ENCODE results near the gene SPC24. TPM values are rescaled to one million over a fixed set of nuclear protein-coding genes. Genes with fewer than 3 reads are reported as not detected.
A peak's percentile ranks its signal among the peaks of the same experiment; 100 is the strongest.

SPC24 gene, protein sequence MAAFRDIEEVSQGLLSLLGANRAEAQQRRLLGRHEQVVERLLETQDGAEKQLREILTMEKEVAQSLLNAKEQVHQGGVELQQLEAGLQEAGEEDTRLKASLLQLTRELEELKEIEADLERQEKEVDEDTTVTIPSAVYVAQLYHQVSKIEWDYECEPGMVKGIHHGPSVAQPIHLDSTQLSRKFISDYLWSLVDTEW
- total RNA-seq: 38.3 and 38.8 TPM in 2 replicates

DNA sequence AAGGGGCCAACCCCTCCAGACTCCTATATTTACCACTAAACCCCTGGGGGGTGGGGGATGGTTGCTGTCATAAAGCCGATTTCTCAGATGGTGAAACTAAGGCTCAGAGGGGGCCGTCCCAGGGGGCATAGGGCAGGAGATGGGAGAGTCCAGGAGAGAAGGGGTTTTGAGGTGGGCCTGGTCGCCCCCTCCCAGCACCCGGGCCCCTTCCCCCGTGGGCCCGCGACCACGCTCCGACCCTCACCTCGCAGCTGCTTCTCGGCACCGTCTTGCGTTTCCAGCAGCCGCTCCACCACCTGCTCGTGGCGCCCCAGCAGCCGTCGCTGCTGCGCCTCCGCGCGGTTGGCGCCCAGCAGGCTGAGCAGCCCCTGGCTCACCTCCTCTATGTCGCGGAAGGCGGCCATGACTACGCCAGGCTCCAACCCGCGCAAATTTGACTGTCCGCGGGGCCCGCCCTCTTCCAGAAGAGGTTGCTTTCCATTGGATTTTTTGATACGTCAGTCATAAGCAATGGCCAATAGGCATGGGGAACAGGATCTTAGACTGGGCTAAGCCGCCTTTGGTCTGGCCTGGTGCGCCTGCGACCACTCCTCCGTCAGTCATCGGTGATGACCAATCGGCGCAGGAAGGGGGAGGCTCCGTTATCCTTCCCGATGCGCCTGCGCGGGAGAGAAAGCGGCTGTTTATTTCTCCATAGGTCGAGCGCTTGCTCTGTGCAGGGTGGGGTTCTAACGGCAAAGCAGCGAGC is at the start of gene SPC24:
Gene SPC24, minus strand, starts transcription at position 410 of the 748 bp plus-strand sequence. Its CDS starts 6 bp downstream, at position 404.
- peak within 1 kb of the TSS; percentile 75 for H3K27ac Mint-ChIP-seq
- H3K9me3 Mint-ChIP-seq: no peaks in the 10 kb centered on the region
- H3K4me3 Mint-ChIP-seq (ENCODE audit: low read depth): peak within 1 kb of the TSS; percentile 86
- peaks cover 20% of the 10 kb centered on the region for H3K36me3 Mint-ChIP-seq (ENCODE audit: low read depth)
- intact Hi-C loops (cut with micrococcal nuclease): loop anchor here (5.0 kb wide), 1 partner anchor 227 kb away; the partner anchor contains the start of gene EPOR
- DNase-seq (ENCODE audit: low spot score): peak; percentile 96
- no peaks in the 10 kb centered on the region for H3K27me3 Mint-ChIP-seq (ENCODE audit: low read depth)
- H3K4me1 Mint-ChIP-seq (ENCODE audit: low read depth): peaks cover 19% of the 10 kb centered on the region

DNA sequence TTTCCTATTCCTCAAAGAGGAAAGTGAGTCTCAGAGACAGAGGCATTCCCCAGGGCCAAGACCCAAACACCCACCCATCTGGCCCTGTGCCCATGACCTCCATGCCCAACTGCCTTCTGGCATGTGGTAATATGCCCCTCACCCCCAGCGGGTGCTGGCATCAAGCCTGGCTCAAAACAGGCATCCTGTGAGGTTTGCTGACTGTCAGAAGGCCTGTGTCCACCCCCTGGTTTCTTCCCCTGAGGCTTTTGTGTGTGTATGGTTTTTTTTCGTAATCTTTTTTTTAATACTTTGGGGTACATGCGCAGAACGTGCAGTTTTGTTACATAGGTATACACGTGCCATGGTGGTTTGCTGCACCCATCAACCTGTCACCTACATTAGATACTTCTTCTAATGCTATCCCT is 49.4 kb upstream of the SPC24 start:
- Mint-ChIP-seq H3K36me3 (ENCODE audit: low read depth) (no peaks in the 10 kb centered on the region), H3K27ac (no peak overlapping the region), H3K4me3 (ENCODE audit: low read depth) (no peak overlapping the region), H3K9me3 (peaks cover under 1% of the 10 kb centered on the region), H3K4me1 (ENCODE audit: low read depth) (peaks cover 2% of the 10 kb centered on the region), H3K27me3 (ENCODE audit: low read depth) (peaks cover 2% of the 10 kb centered on the region)
- intact Hi-C loops (cut with micrococcal nuclease): loop anchor here (5.0 kb wide), 2 partner anchors 68 to 168 kb away; no protein-coding TSS in a partner anchor
- no peak for DNase-seq (ENCODE audit: low spot score)

DNA sequence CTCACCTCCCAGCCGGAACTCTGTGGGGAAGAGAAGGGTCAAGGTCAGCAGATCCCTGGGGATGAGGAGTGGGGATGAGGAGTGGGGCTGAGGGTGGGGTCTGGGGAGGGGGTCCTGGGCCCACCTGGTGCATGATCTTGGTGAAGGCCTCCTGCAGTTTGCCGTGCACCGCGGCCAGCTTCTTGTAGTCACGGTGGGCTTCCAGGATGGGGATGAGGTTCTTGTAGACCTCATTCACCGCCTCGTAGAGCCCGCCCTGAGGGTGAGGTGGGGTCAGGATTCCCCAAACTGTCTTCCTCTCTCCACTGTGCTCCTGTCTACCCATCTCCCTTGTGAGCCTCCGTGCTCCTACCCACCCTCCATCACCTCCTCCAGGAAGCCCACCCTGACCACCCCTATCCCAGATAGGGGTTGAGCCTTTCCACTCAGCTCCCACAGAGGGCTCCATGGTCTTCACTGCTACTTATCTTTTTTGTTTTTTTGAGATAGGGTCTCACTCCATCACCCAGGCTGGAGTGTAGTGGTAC is 48.6 kb upstream of the SPC24 start:
- Mint-ChIP-seq H3K27ac (no peak overlapping the region), H3K36me3 (ENCODE audit: low read depth) (no peaks in the 10 kb centered on the region)
- intact Hi-C loops (cut with micrococcal nuclease): loop anchor here (5.0 kb wide), 2 partner anchors 67 to 167 kb away; no protein-coding TSS in a partner anchor

DNA sequence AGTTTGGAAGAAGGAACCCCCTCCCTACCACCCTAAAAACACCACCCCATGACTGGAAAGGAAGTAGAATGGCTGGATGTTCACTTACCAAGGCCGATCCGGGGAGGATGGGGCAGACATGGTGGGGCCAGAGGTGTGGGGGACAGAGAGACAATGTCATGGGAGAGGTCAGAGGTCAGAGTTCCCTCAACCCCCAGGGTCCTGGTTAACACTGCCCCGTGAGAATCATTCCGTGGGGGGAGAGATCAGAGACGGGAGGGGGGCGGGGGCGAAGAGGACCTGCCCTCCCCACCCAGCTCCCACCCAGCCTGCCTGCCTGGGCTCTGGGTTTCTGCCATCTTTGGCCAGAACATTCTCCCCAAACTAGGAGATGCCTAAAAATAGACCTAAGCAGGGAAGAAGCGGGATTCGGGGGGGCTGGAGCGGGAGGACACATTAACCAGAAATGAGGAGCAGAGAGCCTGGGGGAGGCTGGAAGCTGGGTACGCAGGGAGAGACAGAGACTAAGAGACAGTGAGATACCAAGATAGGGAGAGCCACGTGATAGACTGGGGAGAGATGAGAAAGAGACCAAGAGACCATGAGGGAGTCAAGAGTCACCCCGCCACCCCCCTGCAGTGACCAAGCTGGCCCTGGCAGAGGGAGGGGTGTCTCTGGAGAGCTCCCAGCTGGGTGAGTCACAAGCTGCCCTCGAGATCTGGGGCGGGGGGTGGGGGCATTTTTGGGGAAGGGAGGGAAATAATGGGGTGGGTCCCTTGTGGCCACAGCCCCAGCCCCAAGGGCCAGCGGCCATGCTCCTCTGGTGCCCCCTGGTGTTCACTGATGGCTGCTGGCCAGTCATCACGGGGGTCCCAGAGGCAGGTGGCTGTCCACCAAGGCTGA is 47.9 kb upstream of the SPC24 start:
- H3K27me3 Mint-ChIP-seq (ENCODE audit: low read depth): peaks cover 2% of the 10 kb centered on the region
- DNase-seq (ENCODE audit: low spot score): no peak
- peaks cover 2% of the 10 kb centered on the region for H3K4me1 Mint-ChIP-seq (ENCODE audit: low read depth)
- no peaks in the 10 kb centered on the region for H3K9me3 Mint-ChIP-seq
- H3K27ac Mint-ChIP-seq: no peak overlapping the region
- intact Hi-C loops (cut with micrococcal nuclease): loop anchor here (5.0 kb wide), 2 partner anchors 66 to 166 kb away; no protein-coding TSS in a partner anchor
- H3K4me3 Mint-ChIP-seq (ENCODE audit: low read depth): no peak overlapping the region
- no peaks in the 10 kb centered on the region for H3K36me3 Mint-ChIP-seq (ENCODE audit: low read depth)

More for the DNA sequence above, 48.6 kb upstream of the SPC24 start:
- H3K4me1 Mint-ChIP-seq (ENCODE audit: low read depth): peaks cover 2% of the 10 kb centered on the region
- H3K27me3 Mint-ChIP-seq (ENCODE audit: low read depth): peaks cover 2% of the 10 kb centered on the region
- H3K9me3 Mint-ChIP-seq: no peaks in the 10 kb centered on the region
- DNase-seq (ENCODE audit: low spot score): no peak
- H3K4me3 Mint-ChIP-seq (ENCODE audit: low read depth): no peak overlapping the region

DNA sequence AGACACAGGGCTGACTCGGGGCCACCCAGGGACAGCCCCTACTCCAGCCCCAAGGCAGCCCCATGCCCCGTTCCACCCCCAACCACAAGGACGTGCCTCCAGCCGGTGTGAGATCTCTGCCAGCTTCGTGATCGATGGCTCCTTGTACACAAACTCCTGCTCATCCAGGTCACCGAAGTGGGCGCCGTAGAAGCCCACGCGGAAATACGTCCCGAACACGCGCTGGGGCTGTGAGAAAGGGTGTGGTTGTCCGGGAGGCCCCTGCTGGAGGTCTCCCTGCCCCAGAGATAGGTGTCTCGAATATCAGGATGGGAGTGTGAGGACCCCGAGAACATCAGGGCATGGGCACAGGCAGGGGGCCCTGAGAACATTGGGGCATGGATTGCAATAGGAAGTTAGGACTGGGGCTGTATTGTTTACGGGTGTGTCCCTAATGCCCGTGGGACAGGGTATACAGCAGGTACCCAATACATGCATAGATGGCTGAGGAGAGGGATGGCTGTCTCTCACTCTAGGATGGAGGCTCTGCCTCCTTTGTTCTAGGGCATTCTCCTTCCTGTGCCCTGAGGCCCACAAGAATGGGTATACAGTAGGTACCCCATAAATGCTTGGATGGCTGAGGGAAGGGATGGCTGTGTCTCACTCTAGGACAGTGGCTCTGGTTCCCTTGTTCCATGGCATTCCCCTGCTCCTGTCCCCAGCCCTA is 47.1 kb upstream of the SPC24 start:
- Mint-ChIP-seq H3K27me3 (ENCODE audit: low read depth) (peaks cover 2% of the 10 kb centered on the region), H3K4me3 (ENCODE audit: low read depth) (no peak overlapping the region)

DNA sequence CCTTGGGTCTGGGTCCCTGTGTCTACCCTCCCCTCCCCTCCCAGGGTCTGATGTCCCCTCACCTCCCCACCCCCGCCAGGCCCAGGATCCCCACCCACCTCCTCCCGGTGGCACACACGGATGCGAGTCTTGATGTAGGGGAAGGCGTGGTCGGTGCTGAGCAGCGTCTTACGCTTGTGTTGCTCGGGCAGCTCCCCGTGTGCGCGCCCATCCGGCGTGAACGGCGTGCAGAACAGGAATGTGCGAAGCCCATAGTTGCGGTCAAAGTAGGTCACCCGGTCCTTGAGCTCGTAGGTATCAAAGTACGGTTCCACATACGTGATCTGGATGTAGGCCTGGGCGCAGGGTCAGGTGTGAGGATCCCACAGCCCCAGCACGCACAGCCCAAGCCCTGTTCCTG is 46.2 kb upstream of the SPC24 start:
- H3K4me3 Mint-ChIP-seq (ENCODE audit: low read depth): no peak overlapping the region
- intact Hi-C loops (cut with micrococcal nuclease): loop anchor here (5.0 kb wide), 2 partner anchors 64 to 164 kb away; no protein-coding TSS in a partner anchor
- no peaks in the 10 kb centered on the region for H3K36me3 Mint-ChIP-seq (ENCODE audit: low read depth)
- peaks cover 6% of the 10 kb centered on the region for H3K4me1 Mint-ChIP-seq (ENCODE audit: low read depth)
- DNase-seq (ENCODE audit: low spot score): no peak
- no peak overlapping the region for H3K27ac Mint-ChIP-seq
- peaks cover 2% of the 10 kb centered on the region for H3K27me3 Mint-ChIP-seq (ENCODE audit: low read depth)
- H3K9me3 Mint-ChIP-seq: no peaks in the 10 kb centered on the region

More for the DNA sequence above, 47.1 kb upstream of the SPC24 start:
- H3K27ac Mint-ChIP-seq: no peak overlapping the region
- peaks cover 4% of the 10 kb centered on the region for H3K4me1 Mint-ChIP-seq (ENCODE audit: low read depth)
- H3K9me3 Mint-ChIP-seq: no peaks in the 10 kb centered on the region
- no peaks in the 10 kb centered on the region for H3K36me3 Mint-ChIP-seq (ENCODE audit: low read depth)
- intact Hi-C loops (cut with micrococcal nuclease): loop anchor here (5.0 kb wide), 2 partner anchors 65 to 165 kb away; no protein-coding TSS in a partner anchor
- DNase-seq (ENCODE audit: low spot score): no peak

DNA sequence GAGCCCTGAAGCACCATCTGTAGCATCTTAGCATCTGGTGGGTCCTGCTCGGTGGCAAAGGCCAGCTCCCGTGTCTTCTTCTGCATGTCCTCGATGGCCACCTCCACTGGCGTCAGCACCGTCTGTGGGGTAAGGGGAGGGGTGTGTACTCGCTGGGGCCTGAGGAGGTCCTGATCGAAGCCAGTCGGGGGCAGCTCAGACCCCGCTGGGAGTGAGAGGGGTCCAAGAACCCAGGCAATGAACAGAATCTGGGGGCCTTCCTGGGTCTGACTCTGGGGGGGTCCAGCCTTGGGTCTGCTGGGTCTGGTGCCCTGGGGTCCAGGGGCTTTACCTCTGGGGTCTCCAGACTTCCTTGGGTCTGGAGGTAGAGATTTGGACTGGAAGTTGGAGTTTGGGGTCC is 45.3 kb upstream of the SPC24 start:
- DNase-seq (ENCODE audit: low spot score): no peak
- no peak overlapping the region for H3K27ac Mint-ChIP-seq
- H3K36me3 Mint-ChIP-seq (ENCODE audit: low read depth): no peaks in the 10 kb centered on the region
- intact Hi-C loops (cut with micrococcal nuclease): loop anchor here (5.0 kb wide), 2 partner anchors 64 to 164 kb away; no protein-coding TSS in a partner anchor
- no peak overlapping the region for H3K4me3 Mint-ChIP-seq (ENCODE audit: low read depth)
- H3K4me1 Mint-ChIP-seq (ENCODE audit: low read depth): peaks cover 6% of the 10 kb centered on the region
- no peaks in the 10 kb centered on the region for H3K9me3 Mint-ChIP-seq
- peaks cover 4% of the 10 kb centered on the region for H3K27me3 Mint-ChIP-seq (ENCODE audit: low read depth)

DNA sequence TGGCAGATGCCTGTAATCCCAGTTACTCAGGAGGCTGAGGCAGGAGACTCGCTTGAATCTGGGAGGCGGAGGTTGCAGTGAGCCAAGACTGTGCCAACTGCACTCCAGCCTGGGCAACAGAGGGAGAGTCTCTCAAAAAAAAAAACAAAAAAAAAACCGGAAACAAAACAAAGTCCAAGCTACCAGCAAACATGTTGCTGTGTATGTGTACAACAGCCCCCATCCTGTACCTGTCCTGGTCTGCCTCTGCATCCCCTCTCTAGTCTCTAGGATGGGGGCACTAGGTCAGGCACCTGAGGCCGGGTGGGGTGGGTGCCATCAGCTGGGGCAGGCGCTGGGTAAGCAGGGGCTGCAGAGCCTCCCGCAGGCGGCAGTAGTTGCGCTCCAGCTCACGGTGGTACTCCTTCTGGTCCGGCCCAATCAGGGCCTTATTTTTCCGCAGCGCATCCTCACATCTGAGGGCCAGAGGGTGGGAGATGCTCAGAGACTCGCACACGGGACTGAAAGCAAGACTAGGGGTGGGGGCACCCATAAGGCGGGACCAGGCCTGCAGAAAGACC is 44.5 kb upstream of the SPC24 start:
- Mint-ChIP-seq H3K36me3 (ENCODE audit: low read depth) (no peaks in the 10 kb centered on the region), H3K27me3 (ENCODE audit: low read depth) (peaks cover 9% of the 10 kb centered on the region), H3K4me1 (ENCODE audit: low read depth) (peaks cover 8% of the 10 kb centered on the region), H3K4me3 (ENCODE audit: low read depth) (no peak overlapping the region), H3K27ac (no peak overlapping the region), H3K9me3 (no peaks in the 10 kb centered on the region)
- intact Hi-C loops (cut with micrococcal nuclease): loop anchor here (5.0 kb wide), 2 partner anchors 63 to 163 kb away; no protein-coding TSS in a partner anchor
- DNase-seq (ENCODE audit: low spot score): no peak

DNA sequence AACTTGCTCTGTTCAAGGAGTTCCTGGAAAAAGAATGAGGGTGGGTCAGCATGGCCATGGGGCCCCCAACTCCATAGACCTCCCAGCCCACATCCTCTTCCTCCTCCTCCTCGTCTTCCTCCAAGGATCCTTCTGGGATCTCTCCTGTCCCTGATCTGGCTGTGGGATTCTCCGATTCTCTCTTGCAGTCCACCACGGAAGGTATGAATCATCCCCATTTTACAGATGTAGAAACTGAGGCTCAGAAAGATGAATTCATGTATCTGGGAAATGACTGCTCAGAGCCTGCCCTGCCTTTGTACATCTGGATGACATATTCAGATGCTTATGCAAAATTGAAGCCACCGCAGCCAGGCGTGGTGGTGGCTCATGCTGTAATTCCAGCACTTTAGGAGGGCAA is 43.9 kb upstream of the SPC24 start:
- peaks cover 9% of the 10 kb centered on the region for H3K27me3 Mint-ChIP-seq (ENCODE audit: low read depth)
- no peaks in the 10 kb centered on the region for H3K36me3 Mint-ChIP-seq (ENCODE audit: low read depth)
- no peak overlapping the region for H3K4me3 Mint-ChIP-seq (ENCODE audit: low read depth)
- H3K4me1 Mint-ChIP-seq (ENCODE audit: low read depth): peaks cover 8% of the 10 kb centered on the region
- no peaks in the 10 kb centered on the region for H3K9me3 Mint-ChIP-seq
- H3K27ac Mint-ChIP-seq: no peak overlapping the region
- intact Hi-C loops (cut with micrococcal nuclease): no loop called here
- no peak for DNase-seq (ENCODE audit: low spot score)

DNA sequence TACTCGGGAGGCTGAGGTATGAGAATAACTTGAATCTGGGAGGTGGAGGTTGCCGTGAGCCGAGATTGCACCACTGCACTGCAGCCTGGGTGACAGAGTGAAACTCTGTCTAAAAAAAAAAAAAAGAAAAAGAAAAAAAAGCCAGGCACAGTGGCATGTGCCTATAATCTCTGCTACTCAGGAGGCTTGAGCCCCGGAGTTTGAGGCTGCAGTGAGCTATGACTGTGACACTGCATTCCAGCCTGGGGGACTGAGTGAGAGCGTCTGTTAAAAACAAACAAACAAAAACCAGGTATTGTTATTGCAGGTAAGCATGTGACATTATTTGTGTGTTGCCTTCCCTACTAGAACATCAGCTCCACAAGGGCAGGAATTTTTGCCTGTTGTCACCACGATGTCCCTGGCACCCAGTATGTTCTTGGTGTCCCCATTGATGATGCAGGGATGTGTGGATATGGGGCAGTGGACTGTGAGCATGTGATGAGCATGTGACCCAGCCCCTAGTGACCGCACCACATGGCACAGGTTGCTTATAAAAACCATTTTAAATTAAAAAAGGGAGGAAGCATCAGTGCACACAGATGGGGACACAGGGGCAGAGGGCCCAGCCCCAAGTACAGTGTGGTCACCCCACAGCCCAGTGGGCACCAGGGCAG is 43.3 kb upstream of the SPC24 start:
- Mint-ChIP-seq H3K36me3 (ENCODE audit: low read depth) (no peaks in the 10 kb centered on the region), H3K9me3 (no peaks in the 10 kb centered on the region), H3K4me3 (ENCODE audit: low read depth) (peak overlapping the region; percentile 30), H3K4me1 (ENCODE audit: low read depth) (peaks cover 8% of the 10 kb centered on the region), H3K27ac (no peak overlapping the region), H3K27me3 (ENCODE audit: low read depth) (peaks cover 9% of the 10 kb centered on the region)
- DNase-seq (ENCODE audit: low spot score): no peak
- intact Hi-C loops (cut with micrococcal nuclease): no loop called here

DNA sequence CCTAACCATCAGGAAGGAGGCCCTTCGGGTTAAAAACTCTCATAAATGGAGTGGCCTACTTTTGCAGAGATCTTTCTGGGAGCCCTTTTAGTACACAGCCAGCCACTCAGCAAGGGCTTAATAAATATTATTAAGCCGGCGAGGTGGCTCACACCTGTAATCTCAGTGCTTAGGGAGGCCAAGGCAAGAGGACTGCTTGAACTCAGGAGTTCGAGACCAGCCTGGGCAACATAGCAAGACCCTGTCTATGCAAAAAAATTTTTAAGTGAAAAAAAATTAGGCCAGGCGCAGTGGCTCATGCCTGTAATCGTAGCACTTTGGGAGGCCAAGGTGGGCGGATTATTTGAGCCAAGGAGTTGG is 42.6 kb upstream of the SPC24 start:
- H3K4me3 Mint-ChIP-seq (ENCODE audit: low read depth): peak overlapping the region; percentile 73
- peaks cover 9% of the 10 kb centered on the region for H3K27me3 Mint-ChIP-seq (ENCODE audit: low read depth)
- H3K9me3 Mint-ChIP-seq: no peaks in the 10 kb centered on the region
- intact Hi-C loops (cut with micrococcal nuclease): no loop called here
- H3K36me3 Mint-ChIP-seq (ENCODE audit: low read depth): no peaks in the 10 kb centered on the region
- no peak overlapping the region for H3K27ac Mint-ChIP-seq
- peaks cover 8% of the 10 kb centered on the region for H3K4me1 Mint-ChIP-seq (ENCODE audit: low read depth)
- no peak for DNase-seq (ENCODE audit: low spot score)

All from activated T-helper 2 cell treated with anti-CD3 and anti-CD28 coated beads, Interferon-gamma antibody, Interleukin-2, Interleukin-4, amounts not matched to agents 10 μg/mL and 5 μg/mL and 100 μg/mL, durations not matched to agents 14 hours and 24 hours and 36 hours (primary cell).